G401 (cell line): ENCODE measurements around the gene PCSK6. TPM values are rescaled to one million over a fixed set of nuclear protein-coding genes. Genes with fewer than 3 reads are reported as not detected.
"Not testable (repeated sequence)": the region's sequence is repeated elsewhere in the genome, so short reads cannot be mapped to it uniquely, and the experiment has no call there.

Source experiments
- DNase-seq: peaks from one replicate; pipeline ENCODE4 v3.0.0-alpha.2; 2015; ENCODE audit warnings: low spot score
- in situ Hi-C: cut with HindIII; loops from 2 replicates; pipeline ENCODE4 v1.10.0; 2016; ENCODE audit warnings: low sequenced_read_pairs, mixed read lengths
- total RNA-seq: library from RNA; depleted of rRNA; stranded (reverse); fragments of >200 nt; shearing (Covaris generic); gene quantifications from 2 replicates; pipeline ENCODE4 v1.2.3, GENCODE V29; 2014

Gene PCSK6
- total RNA-seq, 1 experiment from 2014 or later = 0.37 TPM

GRCh38 chr15:101287342-101287741 is 202.2 kb downstream of the PCSK6 start:
- in situ Hi-C loops, DNase-seq: not testable (repeated sequence)

GRCh38 chr15:101286471-101287114 is 202.9 kb downstream of the PCSK6 start:
- DNase-seq = no peak
- in situ Hi-C loops = no loop called here

GRCh38 chr15:101283931-101284330 is 205.6 kb downstream of the PCSK6 start:
- in situ Hi-C loops = no loop called here
- DNase-seq = no peak

- in situ Hi-C loops = no loop called here
- no peak for DNase-seq
Measured at GRCh38 chr15:101280007-101280406, 209.5 kb downstream of the PCSK6 start.

GRCh38 chr15:101277943-101278564 is 211.5 kb downstream of the PCSK6 start:
- DNase-seq = no peak
- in situ Hi-C loops = no loop called here

- in situ Hi-C loops = no loop called here
- peak; percentile 81 for DNase-seq
Measured at GRCh38 chr15:101277038-101277822, 212.3 kb downstream of the PCSK6 start, which contains the start of gene SELENOS. Gene SELENOS (minus strand): TSS chr15:101277485. CDS start chr15:101277417, 68 bp downstream.

GRCh38 chr15:101276501-101277037 is 212.9 kb downstream of the PCSK6 start:
- DNase-seq = no peak
- in situ Hi-C loops = no loop called here

GRCh38 chr15:101275018-101275417 is 214.5 kb downstream of the PCSK6 start:
- in situ Hi-C loops = no loop called here
- no peak for DNase-seq

GRCh38 chr15:101273534-101273933 is 216.0 kb downstream of the PCSK6 start:
- in situ Hi-C loops = no loop called here
- no peak for DNase-seq

- in situ Hi-C loops = no loop called here
- DNase-seq = no peak
Measured at GRCh38 chr15:101272584-101272983, 216.9 kb downstream of the PCSK6 start.

- in situ Hi-C loops = no loop called here
- DNase-seq = no peak
Measured at GRCh38 chr15:101269479-101270223, 219.9 kb downstream of the PCSK6 start.

- in situ Hi-C loops = no loop called here
- DNase-seq = no peak
Measured at GRCh38 chr15:101267320-101268104, 222.0 kb downstream of the PCSK6 start.

GRCh38 chr15:101266787-101267186 is 222.7 kb downstream of the PCSK6 start:
- in situ Hi-C loops = no loop called here
- no peak for DNase-seq

- no peak for DNase-seq
- in situ Hi-C loops = no loop called here
Measured at GRCh38 chr15:101266034-101266433, 223.5 kb downstream of the PCSK6 start.

GRCh38 chr15:101264911-101265641 is 224.4 kb downstream of the PCSK6 start:
- in situ Hi-C loops = no loop called here

GRCh38 chr15:101264011-101264410 is 225.5 kb downstream of the PCSK6 start:
- in situ Hi-C loops = no loop called here
- DNase-seq = no peak

More at GRCh38 chr15:101264911-101265641, 224.4 kb downstream of the PCSK6 start:
- DNase-seq = no peak

GRCh38 chr15:101262551-101262950 is 227.0 kb downstream of the PCSK6 start:
- in situ Hi-C loops = no loop called here
- DNase-seq = no peak
